ENCODE measurements around the gene KIF5B. TPM values are rescaled to one million over a fixed set of nuclear protein-coding genes. Genes with fewer than 3 reads are reported as not detected.
A peak's percentile ranks its signal among the peaks of the same experiment; 100 is the strongest.

The KIF5B gene
- total and polyA plus RNA-seq, 2 donors (not counting 1 experiment from before 2014, with no cell fraction given): 109 to 160 TPM

GRCh38 chr10:32002531-32002930 is 53.7 kb downstream of the KIF5B start:
- Histone ChIP-seq H3K9me3 (ENCODE audit: control insufficient read depth, insufficient read depth, low read depth, low read length) (no peaks in the 10 kb centered on the region), H3K4me1 (ENCODE audit: control insufficient read depth, extremely low read depth, insufficient read depth, low read length) (peaks cover 2% of the 10 kb centered on the region), H3K79me2 (ENCODE audit: control insufficient read depth, insufficient read depth, low read length) (no peaks in the 10 kb centered on the region)

DNA sequence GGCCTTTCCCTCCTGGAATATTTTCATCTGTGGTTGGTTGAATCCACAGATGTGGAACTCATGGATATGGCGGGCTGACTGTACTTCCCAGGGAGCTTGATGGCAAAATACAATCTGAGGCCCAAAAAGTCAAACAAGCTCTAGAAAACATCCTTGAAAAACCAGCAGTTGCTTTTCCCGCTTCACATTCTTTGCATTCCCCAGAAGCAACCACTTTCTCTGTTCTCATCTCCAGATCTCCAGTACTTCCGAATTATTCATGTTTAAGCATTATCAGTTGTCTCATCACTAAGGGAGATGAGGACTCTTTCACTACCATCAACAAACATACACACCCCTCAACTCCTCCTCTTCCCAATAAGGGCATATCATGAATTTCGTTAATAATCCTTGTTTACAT is 55.3 kb downstream of the KIF5B start:
- Histone ChIP-seq H3K9ac (ENCODE audit: insufficient read depth, low read length) (no peak overlapping the region), H3K4me1 (ENCODE audit: control insufficient read depth, extremely low read depth, insufficient read depth, low read length) (peaks cover 2% of the 10 kb centered on the region), H3K9me3 (ENCODE audit: control insufficient read depth, insufficient read depth, low read depth, low read length) (no peaks in the 10 kb centered on the region), H3K4me3 (replicated peaks in 1 of 4; ENCODE audit: control extremely low read depth in 1 of 4, insufficient read depth in 1 of 4, low read depth in 3 of 4, low read length in 4 of 4) (no peak overlapping the region), H3K36me3 (ENCODE audit: control insufficient read depth, insufficient read depth, low read length) (peaks cover 3% of the 10 kb centered on the region), H3K79me2 (ENCODE audit: control insufficient read depth, insufficient read depth, low read length) (no peaks in the 10 kb centered on the region), H2AFZ (ENCODE audit: low read length) (no peak overlapping the region), H4K20me1 (ENCODE audit: control insufficient read depth, extremely low read depth, insufficient read depth, low read length) (no peaks in the 10 kb centered on the region), H3K27me3 (ENCODE audit: control insufficient read depth, insufficient read depth, low read length) (no peaks in the 10 kb centered on the region), H3K4me2 (ENCODE audit: extremely low read depth, insufficient read depth, low read length) (no peak overlapping the region), H3K27ac (ENCODE audit: insufficient read depth, low read length) (no peak overlapping the region)
- TF ChIP-seq EZH2 (IDR thresholded peaks at IDR 0.05; ENCODE audit: low read length, missing control alignments) (no peak), CTCF (conservative IDR thresholded peaks at IDR 0.05 in 1 of 2, IDR thresholded peaks at IDR 0.05 in 1 of 2; ENCODE audit: low read depth in 1 of 2, low read length in 2 of 2) (no peak)
- peak in 1 of 2 donors; percentile 76 for DNase-seq (ENCODE audit: low read depth in 2 of 2)

More at GRCh38 chr10:32002531-32002930, 53.7 kb downstream of the KIF5B start:
- Histone ChIP-seq H3K27me3 (ENCODE audit: control insufficient read depth, insufficient read depth, low read length) (no peaks in the 10 kb centered on the region), H3K4me3 (replicated peaks in 1 of 4; ENCODE audit: control extremely low read depth in 1 of 4, insufficient read depth in 1 of 4, low read depth in 3 of 4, low read length in 4 of 4) (no peak overlapping the region), H3K4me2 (ENCODE audit: extremely low read depth, insufficient read depth, low read length) (no peak overlapping the region), H3K9ac (ENCODE audit: insufficient read depth, low read length) (no peak overlapping the region), H4K20me1 (ENCODE audit: control insufficient read depth, extremely low read depth, insufficient read depth, low read length) (no peaks in the 10 kb centered on the region), H3K36me3 (ENCODE audit: control insufficient read depth, insufficient read depth, low read length) (peaks cover 3% of the 10 kb centered on the region), H2AFZ (ENCODE audit: low read length) (no peak overlapping the region), H3K27ac (ENCODE audit: insufficient read depth, low read length) (no peak overlapping the region)
- no peak for TF ChIP-seq EZH2 (IDR thresholded peaks at IDR 0.05; ENCODE audit: low read length, missing control alignments)
- no peak for DNase-seq (ENCODE audit: low read depth in 2 of 2)

DNA sequence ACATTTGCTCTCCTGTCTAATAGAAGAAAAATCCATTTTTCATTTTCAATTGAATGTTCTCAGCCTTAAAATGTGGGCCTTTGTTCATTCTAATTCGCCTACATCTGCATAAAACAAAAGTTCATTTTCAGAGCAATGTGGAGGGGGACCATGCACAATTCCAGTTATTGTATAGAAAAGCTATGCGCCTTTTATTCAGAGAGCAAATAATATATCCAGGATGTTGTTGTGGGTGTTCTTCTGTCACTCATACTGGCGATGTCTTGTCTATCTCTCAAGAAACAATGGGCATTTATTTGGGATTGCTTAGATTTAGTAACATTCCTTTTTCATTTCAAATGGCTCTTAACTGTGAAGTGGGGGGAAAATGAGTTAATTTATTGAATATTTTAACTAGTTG is 56.4 kb downstream of the KIF5B start:
- Histone ChIP-seq H4K20me1 (ENCODE audit: control insufficient read depth, extremely low read depth, insufficient read depth, low read length) (no peaks in the 10 kb centered on the region), H2AFZ (ENCODE audit: low read length) (no peak overlapping the region), H3K9ac (ENCODE audit: insufficient read depth, low read length) (no peak overlapping the region), H3K4me2 (ENCODE audit: extremely low read depth, insufficient read depth, low read length) (no peak overlapping the region), H3K36me3 (ENCODE audit: control insufficient read depth, insufficient read depth, low read length) (no peaks in the 10 kb centered on the region), H3K27me3 (ENCODE audit: control insufficient read depth, insufficient read depth, low read length) (no peaks in the 10 kb centered on the region), H3K9me3 (ENCODE audit: control insufficient read depth, insufficient read depth, low read depth, low read length) (no peaks in the 10 kb centered on the region), H3K27ac (ENCODE audit: insufficient read depth, low read length) (no peak overlapping the region), H3K4me3 (replicated peaks in 1 of 4; ENCODE audit: control extremely low read depth in 1 of 4, insufficient read depth in 1 of 4, low read depth in 3 of 4, low read length in 4 of 4) (no peak overlapping the region), H3K79me2 (ENCODE audit: control insufficient read depth, insufficient read depth, low read length) (no peaks in the 10 kb centered on the region), H3K4me1 (ENCODE audit: control insufficient read depth, extremely low read depth, insufficient read depth, low read length) (peaks cover 2% of the 10 kb centered on the region)
- DNase-seq (ENCODE audit: low read depth in 2 of 2): no peak
- TF ChIP-seq CTCF (conservative IDR thresholded peaks at IDR 0.05 in 1 of 2, IDR thresholded peaks at IDR 0.05 in 1 of 2; ENCODE audit: low read depth in 1 of 2, low read length in 2 of 2) (no peak), EZH2 (IDR thresholded peaks at IDR 0.05; ENCODE audit: low read length, missing control alignments) (no peak)
